ENCODE results near the gene PARVG. TPM values are rescaled to one million over a fixed set of nuclear protein-coding genes. Genes with fewer than 3 reads are reported as not detected.

The PARVG gene
- total and polyA plus RNA-seq, 2 of the 8 experiments (the other 6 are each of a cell fraction or from before 2014, with no cell fraction given) = 0.37 to 1.5 TPM

GRCh38 chr22:44247923-44248892 is 67.5 kb downstream of the PARVG start (continued):
- TF ChIP-seq RFX5 (IDR thresholded peaks at IDR 0.05; ENCODE audit: borderline replicate concordance, low read depth, low read length) (no peak), NANOG (IDR thresholded peaks at IDR 0.05; ENCODE audit: insufficient read depth, low read depth, low read length, poor library complexity, severe bottlenecking) (no peak), EZH2 (IDR thresholded peaks at IDR 0.05; ENCODE audit: low read depth, low read length, severe bottlenecking) (no peak), RAD21 (IDR thresholded peaks at IDR 0.05 in 1 of 2, conservative IDR thresholded peaks at IDR 0.05 in 1 of 2; ENCODE audit: low read depth in 2 of 2, low read length in 2 of 2) (no peak), RXRA (IDR thresholded peaks at IDR 0.05; ENCODE audit: insufficient read depth, low read depth, low read length) (no peak), SUZ12 (IDR thresholded peaks at IDR 0.05; ENCODE audit: low read length) (no peak), SP2 (IDR thresholded peaks at IDR 0.05; ENCODE audit: low read length) (no peak), CBX8 (IDR thresholded peaks at IDR 0.05; ENCODE audit: borderline replicate concordance, low read depth, low read length) (no peak)
